Right lobe of liver (tissue), 6 donors: ENCODE results near the gene PRAC1. TPM values are rescaled to one million over a fixed set of nuclear protein-coding genes. Genes with fewer than 3 reads are reported as not detected.

Experiments
- ATAC-seq, 4 donors: fragments of 200-7000 bp; cut with Tn5 transposase; one replicate each; pipeline ENCODE4 v1.9.1; 2020; ENCODE audit warnings: mild to moderate bottlenecking in 4 of 4, moderate library complexity in 4 of 4
- DNase-seq, 3 donors: peaks; one replicate each; pipeline ENCODE4 v3.0.0-alpha.2; 2020
- H3K27ac ChIP-seq, 3 donors: fragments of 200-600 bp; one replicate each; pipeline ENCODE4 v1.8.0; 2022
- H3K27me3 ChIP-seq, 2 donors: fragments of 200-600 bp; one replicate each; pipeline ENCODE4 v1.8.0; 2022
- H3K36me3 ChIP-seq, 4 donors: fragments of 200-600 bp; sonication (generic) in 1 of 4; one replicate each; pipeline versions ENCODE4 v1.5.1 to v1.8.0; 2017 to 2022; ENCODE audit warnings: control low read depth in 1 of 4
- H3K4me1 ChIP-seq, 4 donors: fragments of 200-600 bp; sonication (generic) in 1 of 4; one replicate each; pipeline versions ENCODE4 v1.5.1 to v1.8.0; 2017 to 2022; ENCODE audit warnings: control low read depth in 1 of 4
- H3K4me3 ChIP-seq, 3 donors: fragments of 200-600 bp; one replicate each; pipeline ENCODE4 v1.8.0; 2022
- H3K9me3 ChIP-seq, 4 donors: fragments of 200-600 bp; sonication (generic) in 1 of 4; one replicate each; pipeline versions ENCODE4 v1.5.1 to v1.8.0; 2017 to 2022; ENCODE audit warnings: control low read depth in 1 of 4
- POLR2A ChIP-seq: fragments of 450-650 bp; IDR thresholded peaks from one replicate; pipeline ENCODE4 v1.6.1; 2017; ENCODE audit warnings: antibody characterized with exemption, mild to moderate bottlenecking
- WGBS: methylation state at CpG from one replicate; pipeline ENCODE4 v1.1.6; 2018; ENCODE audit warnings: low coverage, low lambda C conversion rate; ENCODE audit not compliant: insufficient coverage; ENCODE audit errors: missing lambda C conversion rate; 5-methylcytosine and 5-hydroxymethylcytosine counted together
- intact Hi-C, 2 donors: fragments of 100-400 bp; cut with DNase I; formaldehyde crosslinking; loops; one replicate each; pipeline versions ENCODE4 v1.11.2 to v1.14.1; 2022
- total RNA-seq, 6 experiments: library from RNA; depleted of rRNA in 2 of 6; stranded (reverse); fragments of >200 nt in 2 of 6; fragmentation: NEBNext Ultra II Directional in 3 of 6; extraction: Animal tissue kit (Norgen Biotek cat#: 25700) in 3 of 6; gene quantifications; one replicate each; pipeline versions ENCODE4 v1.1.0 to v1.2.4, GENCODE V29; 2016 to 2023
- TF ChIP-seq, protein P1 (sequence below), 4 donors: fragments of 200-600 bp in 3 of 4; fragments of 450-650 bp in 1 of 4; IDR thresholded peaks; one replicate each; pipeline versions ENCODE4 v1.5.1 to v1.8.0; 2016 to 2022; ENCODE audit warnings: antibody characterized with exemption in 4 of 4, mild to moderate bottlenecking in 2 of 4
- donor health status: DM: no; HTN: yes; CAD: no.
- donor health status: DM: no; HTN: no; CAD: no.
- donor health status: DM: no; HTN: no; CAD: no.
- donor health status: DM: no; HTN: yes; CAD: no.
- donor health status: DM: no; HTN: yes; CAD: no.

Gene PRAC1
- total RNA-seq, 6 experiments from 2014 or later: not detected

DNA sequence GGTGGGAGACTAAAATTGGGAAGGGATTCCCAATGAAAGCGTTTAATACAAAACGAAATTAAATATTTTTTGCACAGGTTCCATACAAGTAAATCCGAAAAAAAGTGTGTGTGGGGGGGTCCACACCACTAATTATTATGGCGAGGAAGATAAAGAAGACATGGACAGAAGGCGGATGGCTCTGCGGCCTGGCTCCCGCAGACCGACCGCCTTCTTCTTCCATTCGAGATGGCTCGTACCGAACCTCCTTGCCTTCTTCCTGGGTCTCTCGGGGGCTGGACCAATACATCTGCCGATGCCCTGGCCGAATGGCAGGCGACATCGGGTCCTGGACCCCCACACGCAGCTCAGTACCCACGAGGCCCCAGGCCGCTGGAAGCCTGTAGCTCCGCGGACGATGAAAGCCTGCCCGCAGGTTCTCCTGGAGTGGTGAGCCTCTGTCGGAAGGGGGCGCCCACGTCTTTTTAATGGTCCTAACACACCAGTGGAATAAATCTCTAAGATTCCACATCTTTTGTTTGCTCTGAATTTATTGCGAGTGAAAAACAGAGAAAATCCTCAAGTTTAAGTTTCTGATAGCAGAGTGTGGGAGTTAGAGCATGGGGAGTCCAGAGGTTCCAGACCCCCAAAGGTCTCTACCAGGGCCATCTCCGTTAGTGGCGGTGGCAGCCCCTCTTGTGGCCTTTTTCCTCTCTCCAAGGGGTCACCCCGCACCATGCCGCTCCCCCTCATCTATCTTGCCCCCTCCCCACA is 2.1 kb upstream of the PRAC1 start:
- WGBS: 8% methylated on average over 18 of the region's 32 CpGs
- intact Hi-C loops: loop anchor here in 1 of 2 donors (5.0 to 10.0 kb wide), 2 partner anchors 60 to 158 kb away; no protein-coding TSS in a partner anchor
- TF ChIP-seq, protein P1, sequence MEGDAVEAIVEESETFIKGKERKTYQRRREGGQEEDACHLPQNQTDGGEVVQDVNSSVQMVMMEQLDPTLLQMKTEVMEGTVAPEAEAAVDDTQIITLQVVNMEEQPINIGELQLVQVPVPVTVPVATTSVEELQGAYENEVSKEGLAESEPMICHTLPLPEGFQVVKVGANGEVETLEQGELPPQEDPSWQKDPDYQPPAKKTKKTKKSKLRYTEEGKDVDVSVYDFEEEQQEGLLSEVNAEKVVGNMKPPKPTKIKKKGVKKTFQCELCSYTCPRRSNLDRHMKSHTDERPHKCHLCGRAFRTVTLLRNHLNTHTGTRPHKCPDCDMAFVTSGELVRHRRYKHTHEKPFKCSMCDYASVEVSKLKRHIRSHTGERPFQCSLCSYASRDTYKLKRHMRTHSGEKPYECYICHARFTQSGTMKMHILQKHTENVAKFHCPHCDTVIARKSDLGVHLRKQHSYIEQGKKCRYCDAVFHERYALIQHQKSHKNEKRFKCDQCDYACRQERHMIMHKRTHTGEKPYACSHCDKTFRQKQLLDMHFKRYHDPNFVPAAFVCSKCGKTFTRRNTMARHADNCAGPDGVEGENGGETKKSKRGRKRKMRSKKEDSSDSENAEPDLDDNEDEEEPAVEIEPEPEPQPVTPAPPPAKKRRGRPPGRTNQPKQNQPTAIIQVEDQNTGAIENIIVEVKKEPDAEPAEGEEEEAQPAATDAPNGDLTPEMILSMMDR (IDR thresholded peaks at IDR 0.05): peak; percentile 58 to 81 (median 74)
- TF ChIP-seq POLR2A: no peak
- H3K4me1 ChIP-seq: peaks cover 0 to 9% (median 0%) of the 10 kb centered on the region in 4 donors
- H3K27me3 ChIP-seq: peaks cover 21 to 75% of the 10 kb centered on the region in 2 donors
- DNase-seq (peak; percentile 85 to 89 (median 87)), ATAC-seq (peak; percentile 87 to 95 (median 92))
- H3K4me3 ChIP-seq: no peak overlapping the region
- no peaks in the 10 kb centered on the region for H3K9me3 ChIP-seq
- H3K36me3 ChIP-seq: no peaks in the 10 kb centered on the region
- no peak overlapping the region for H3K27ac ChIP-seq

DNA sequence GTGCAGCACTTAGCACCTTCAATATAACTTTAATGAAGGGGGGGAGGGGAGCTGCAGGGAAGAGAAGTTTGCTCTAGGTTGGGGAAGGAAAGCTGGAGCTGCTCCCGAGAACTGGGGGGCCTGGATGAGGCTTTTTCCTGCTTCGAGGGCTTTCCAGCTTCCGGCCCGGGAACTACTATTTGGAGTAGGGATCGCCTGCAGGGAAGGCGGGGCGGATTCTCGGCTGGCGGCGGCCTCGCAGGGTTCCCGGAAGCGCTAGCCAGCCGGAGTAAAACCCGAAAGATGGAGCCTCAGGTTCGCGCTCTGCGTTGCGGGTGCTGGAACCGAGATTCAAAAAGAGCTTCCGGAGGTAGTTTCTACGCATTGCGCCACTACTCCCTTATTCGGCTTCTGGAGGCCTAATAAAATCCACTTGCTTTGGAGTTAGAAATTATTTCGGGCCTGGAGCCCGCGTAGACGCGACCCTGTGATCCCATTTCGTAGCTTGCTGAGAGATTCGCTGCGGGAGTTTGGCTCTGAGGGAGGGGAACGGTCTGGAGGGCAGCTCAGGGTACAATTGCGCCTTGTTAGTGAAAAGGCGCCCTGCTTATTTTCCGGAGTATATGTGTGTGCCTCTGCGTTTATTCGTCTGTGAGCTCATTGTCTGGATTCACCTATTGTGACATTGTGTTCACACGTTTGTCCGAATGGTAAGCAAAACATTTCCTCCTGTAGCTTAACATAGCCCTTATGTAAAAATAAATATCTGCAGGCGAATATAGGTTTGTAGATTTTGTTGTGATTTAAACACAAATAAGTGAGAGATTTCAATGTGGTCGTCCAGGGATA is 1.3 kb upstream of the PRAC1 start:
- H3K27ac ChIP-seq: no peak overlapping the region
- H3K4me3 ChIP-seq: no peak overlapping the region
- H3K27me3 ChIP-seq: peaks cover 27 to 81% of the 10 kb centered on the region in 2 donors
- TF ChIP-seq POLR2A: no peak
- TF ChIP-seq, protein P1 (IDR thresholded peaks at IDR 0.05): no peak
- no peak for DNase-seq
- H3K4me1 ChIP-seq: peaks cover 0 to 9% (median 0%) of the 10 kb centered on the region in 4 donors
- no peak for ATAC-seq
- 7% methylated on average over 30 of the region's 42 CpGs for WGBS
- no peaks in the 10 kb centered on the region for H3K36me3 ChIP-seq
- intact Hi-C loops: loop anchor here in 1 of 2 donors (5.0 to 10.0 kb wide), 2 partner anchors 61 to 159 kb away; no protein-coding TSS in a partner anchor
- H3K9me3 ChIP-seq: no peaks in the 10 kb centered on the region

DNA sequence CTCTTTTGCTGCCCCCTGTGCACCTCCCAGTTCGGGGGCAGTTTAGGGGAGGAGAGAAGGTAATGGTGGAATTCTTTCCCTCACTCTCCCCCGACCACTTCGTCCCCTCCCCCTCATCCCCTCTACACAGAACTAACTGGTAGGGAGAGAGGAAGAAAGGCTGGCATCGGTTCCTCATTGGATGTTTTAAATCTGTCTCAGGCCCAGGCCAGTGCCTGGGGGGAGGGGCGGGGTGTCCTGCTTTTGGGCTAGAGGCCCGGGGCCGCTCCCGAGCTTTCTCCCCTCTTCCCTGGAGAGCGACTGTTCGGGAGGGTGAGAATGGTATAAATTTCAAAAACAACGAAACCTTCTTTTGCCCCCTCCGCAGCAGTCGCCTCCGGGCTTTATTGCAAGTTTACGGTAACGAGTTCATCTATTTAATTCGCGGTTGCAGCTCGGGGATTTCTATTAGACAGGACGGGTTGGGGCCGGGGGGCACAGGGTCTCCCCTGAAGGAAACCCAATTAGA is 651 bp upstream of the PRAC1 start, which contains the start of gene PRAC2:
Gene PRAC2, plus strand, starts transcription at position 271 of the 508 bp plus-strand sequence. CDS start 1,226 bp downstream, outside the sequence.
- no peak within 1 kb of the TSS for H3K27ac ChIP-seq
- no peaks in the 10 kb centered on the region for H3K9me3 ChIP-seq
- ATAC-seq (no peak), DNase-seq (no peak)
- intact Hi-C loops: loop anchor here in 1 of 2 donors (5.0 to 10.0 kb wide), 2 partner anchors 62 to 159 kb away; no protein-coding TSS in a partner anchor
- H3K4me3 ChIP-seq: no peak within 1 kb of the TSS
- H3K27me3 ChIP-seq: peaks cover 30 to 81% of the 10 kb centered on the region in 2 donors
- H3K36me3 ChIP-seq: no peaks in the 10 kb centered on the region
- TF ChIP-seq, protein P1 (IDR thresholded peaks at IDR 0.05): no peak
- TF ChIP-seq POLR2A: no peak
- 3% methylated on average over 18 of the region's 21 CpGs for WGBS
- peaks cover 0 to 9% (median 0%) of the 10 kb centered on the region in 4 donors for H3K4me1 ChIP-seq

DNA sequence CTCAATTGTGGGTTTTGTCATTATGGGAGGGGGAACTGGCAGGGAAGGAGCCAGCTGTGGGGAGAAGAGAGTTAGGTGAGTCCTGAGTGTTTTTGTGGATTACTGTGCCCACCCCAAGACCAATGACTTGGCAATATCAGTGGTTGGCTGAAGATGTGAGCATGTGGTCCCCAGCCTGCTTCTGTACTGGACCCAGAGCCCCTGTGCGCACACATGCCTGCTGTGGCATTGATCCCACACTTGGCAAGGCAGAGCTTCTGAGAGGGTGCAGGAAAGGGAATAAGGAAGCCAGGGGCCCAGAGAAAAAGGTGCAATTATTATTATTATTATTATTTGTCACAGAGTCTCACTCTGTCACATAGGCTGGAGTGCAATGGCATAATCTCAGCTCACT is 1.3 kb downstream of the PRAC1 start:
- Histone ChIP-seq H3K27ac (no peak overlapping the region), H3K4me1 (peaks cover 0 to 9% (median 0%) of the 10 kb centered on the region in 4 donors), H3K4me3 (no peak overlapping the region), H3K9me3 (no peaks in the 10 kb centered on the region), H3K27me3 (peaks cover 45 to 88% of the 10 kb centered on the region in 2 donors), H3K36me3 (no peaks in the 10 kb centered on the region)
- TF ChIP-seq, protein P1 (IDR thresholded peaks at IDR 0.05): no peak
- TF ChIP-seq POLR2A: no peak
- ATAC-seq: no peak
- WGBS: no CpG with 5 or more reads among the region's 1 CpG
- no peak for DNase-seq
- intact Hi-C loops: loop anchor here in 1 of 2 donors (5.0 to 10.0 kb wide), 2 partner anchors 64 to 161 kb away; no protein-coding TSS in a partner anchor
